ENCODE data around the gene MMP14. TPM values are rescaled to one million over a fixed set of nuclear protein-coding genes. Genes with fewer than 3 reads are reported as not detected.

MMP14 gene
- total and polyA plus RNA-seq, 2 of the 13 experiments (the other 11 are each of a cell fraction or from before 2014, with no cell fraction given): 5.2 to 9.8 TPM

GRCh38 chr14:22872033-22872832 lies 35.8 kb downstream of the MMP14 start (continued):
- TF ChIP-seq FOXP1 (IDR thresholded peaks at IDR 0.05) (no peak), FOXP1 (CRISPR knock-in tag; IDR thresholded peaks at IDR 0.05) (peak; percentile 25; the same call in 1 of the 2 replicates), SMAD9 (CRISPR knock-in tag; IDR thresholded peaks at IDR 0.05) (no peak), ZNF329 (CRISPR knock-in tag; IDR thresholded peaks at IDR 0.05; ENCODE audit: low read depth) (0 out of 2 replicates have a peak, but pooled peaks have one; percentile 42), REXO4 (CRISPR knock-in tag; IDR thresholded peaks at IDR 0.05; ENCODE audit: borderline replicate concordance) (no peak), KLF6 (CRISPR knock-in tag; IDR thresholded peaks at IDR 0.05) (peak; percentile 18; the same call in 1 of the 2 replicates), ZNF274 (CRISPR knock-in tag; IDR thresholded peaks at IDR 0.05) (no peak; the same call in 1 of the 2 replicates), CSRNP2 (CRISPR knock-in tag; conservative IDR thresholded peaks at IDR 0.05; ENCODE audit: low read depth) (no peak), ZBTB26 (CRISPR knock-in tag; IDR thresholded peaks at IDR 0.05; ENCODE audit: borderline replicate concordance) (0 out of 2 replicates have a peak, but pooled peaks have one; percentile 54), ZNF136 (CRISPR knock-in tag; IDR thresholded peaks at IDR 0.05; ENCODE audit: low read depth) (peak; percentile 53; the same call in 1 of the 2 replicates), ZNF576 (CRISPR knock-in tag; IDR thresholded peaks at IDR 0.05) (no peak; the same call in 1 of the 2 replicates), ZNF768 (CRISPR knock-in tag; IDR thresholded peaks at IDR 0.05) (0 out of 2 replicates have a peak, but pooled peaks have one; percentile 7), KLF15 (CRISPR knock-in tag; IDR thresholded peaks at IDR 0.05; ENCODE audit: borderline replicate concordance) (no peak), ATF4 (CRISPR knock-in tag; IDR thresholded peaks at IDR 0.05) (peak in 1 of 2 experiments; percentile 51; a peak in 1 of 4 replicates), ATF7 (IDR thresholded peaks at IDR 0.05) (no peak), ATF7 (CRISPR knock-in tag; IDR thresholded peaks at IDR 0.05) (no peak; the same call in 1 of the 2 replicates), KMT2A (CRISPR knock-in tag; IDR thresholded peaks at IDR 0.05) (no peak)
- TF ChIP-seq, protein P1, sequence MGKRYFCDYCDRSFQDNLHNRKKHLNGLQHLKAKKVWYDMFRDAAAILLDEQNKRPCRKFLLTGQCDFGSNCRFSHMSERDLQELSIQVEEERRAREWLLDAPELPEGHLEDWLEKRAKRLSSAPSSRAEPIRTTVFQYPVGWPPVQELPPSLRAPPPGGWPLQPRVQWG (CRISPR knock-in tag; IDR thresholded peaks at IDR 0.05; ENCODE audit: borderline replicate concordance, low read depth): no peak
- TF ChIP-seq, protein P2, sequence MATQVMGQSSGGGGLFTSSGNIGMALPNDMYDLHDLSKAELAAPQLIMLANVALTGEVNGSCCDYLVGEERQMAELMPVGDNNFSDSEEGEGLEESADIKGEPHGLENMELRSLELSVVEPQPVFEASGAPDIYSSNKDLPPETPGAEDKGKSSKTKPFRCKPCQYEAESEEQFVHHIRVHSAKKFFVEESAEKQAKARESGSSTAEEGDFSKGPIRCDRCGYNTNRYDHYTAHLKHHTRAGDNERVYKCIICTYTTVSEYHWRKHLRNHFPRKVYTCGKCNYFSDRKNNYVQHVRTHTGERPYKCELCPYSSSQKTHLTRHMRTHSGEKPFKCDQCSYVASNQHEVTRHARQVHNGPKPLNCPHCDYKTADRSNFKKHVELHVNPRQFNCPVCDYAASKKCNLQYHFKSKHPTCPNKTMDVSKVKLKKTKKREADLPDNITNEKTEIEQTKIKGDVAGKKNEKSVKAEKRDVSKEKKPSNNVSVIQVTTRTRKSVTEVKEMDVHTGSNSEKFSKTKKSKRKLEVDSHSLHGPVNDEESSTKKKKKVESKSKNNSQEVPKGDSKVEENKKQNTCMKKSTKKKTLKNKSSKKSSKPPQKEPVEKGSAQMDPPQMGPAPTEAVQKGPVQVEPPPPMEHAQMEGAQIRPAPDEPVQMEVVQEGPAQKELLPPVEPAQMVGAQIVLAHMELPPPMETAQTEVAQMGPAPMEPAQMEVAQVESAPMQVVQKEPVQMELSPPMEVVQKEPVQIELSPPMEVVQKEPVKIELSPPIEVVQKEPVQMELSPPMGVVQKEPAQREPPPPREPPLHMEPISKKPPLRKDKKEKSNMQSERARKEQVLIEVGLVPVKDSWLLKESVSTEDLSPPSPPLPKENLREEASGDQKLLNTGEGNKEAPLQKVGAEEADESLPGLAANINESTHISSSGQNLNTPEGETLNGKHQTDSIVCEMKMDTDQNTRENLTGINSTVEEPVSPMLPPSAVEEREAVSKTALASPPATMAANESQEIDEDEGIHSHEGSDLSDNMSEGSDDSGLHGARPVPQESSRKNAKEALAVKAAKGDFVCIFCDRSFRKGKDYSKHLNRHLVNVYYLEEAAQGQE (IDR thresholded peaks at IDR 0.05; ENCODE audit: borderline replicate concordance in 1 of 2, low read depth in 1 of 2, low read length in 2 of 2): no peak
